Natural killer cell treated with Interleukin-12 subunit alpha and Interleukin-12 subunit beta and Interleukin-15 and Interleukin-18, amount 100 ng/mL, for 72 hours (primary cell): Measurements from ENCODE around the gene PNKD. TPM values are rescaled to one million over a fixed set of nuclear protein-coding genes. Genes with fewer than 3 reads are reported as not detected.

ENCODE experiments used
- ATAC-seq, 2 donors: fragments of 150-1000 bp; cut with Tn5 transposase in 1 of 2; sonication (Bioruptor Pico), chemical (Tn5 transposase) in 1 of 2; 2 replicates each; pipeline ENCODE4 v1.10.0; 2021
- DNase-seq: peaks from one replicate; pipeline ENCODE4 v3.0.0; 2022; ENCODE audit warnings: low spot score
- H3K27ac Mint-ChIP-seq, 2 donors: 1 replicate in 1 of 2; 2 replicates in 1 of 2; pipeline ENCODE4 v1.8.0; 2022; ENCODE audit warnings: mixed read lengths in 2 of 2, mild to moderate bottlenecking in 1 of 2, moderate library complexity in 1 of 2
- H3K27me3 Mint-ChIP-seq, 2 donors: 1 replicate in 1 of 2; 2 replicates in 1 of 2; pipeline ENCODE4 v1.8.0; 2022; ENCODE audit warnings: mixed read lengths in 2 of 2
- H3K36me3 Mint-ChIP-seq: one replicate; pipeline ENCODE4 v1.8.0; 2022; ENCODE audit warnings: mixed read lengths
- H3K4me1 Mint-ChIP-seq, 2 donors: 1 replicate in 1 of 2; 2 replicates in 1 of 2; pipeline ENCODE4 v1.8.0; 2022; ENCODE audit warnings: low read depth in 2 of 2, mixed read lengths in 2 of 2, mild to moderate bottlenecking in 1 of 2
- H3K4me3 Mint-ChIP-seq: one replicate; pipeline ENCODE4 v1.8.0; 2022; ENCODE audit warnings: mixed read lengths
- H3K9me3 Mint-ChIP-seq: 2 replicates; pipeline ENCODE4 v1.8.0; 2022; ENCODE audit warnings: mixed read lengths
- total RNA-seq, 2 donors: library from RNA; stranded (reverse); gene quantifications; one replicate each; pipeline ENCODE4 v1.2.3, GENCODE V29; 2022

Gene PNKD
- total RNA-seq, 2 donors from 2014 or later: 20.6 to 22.0 TPM

DNA sequence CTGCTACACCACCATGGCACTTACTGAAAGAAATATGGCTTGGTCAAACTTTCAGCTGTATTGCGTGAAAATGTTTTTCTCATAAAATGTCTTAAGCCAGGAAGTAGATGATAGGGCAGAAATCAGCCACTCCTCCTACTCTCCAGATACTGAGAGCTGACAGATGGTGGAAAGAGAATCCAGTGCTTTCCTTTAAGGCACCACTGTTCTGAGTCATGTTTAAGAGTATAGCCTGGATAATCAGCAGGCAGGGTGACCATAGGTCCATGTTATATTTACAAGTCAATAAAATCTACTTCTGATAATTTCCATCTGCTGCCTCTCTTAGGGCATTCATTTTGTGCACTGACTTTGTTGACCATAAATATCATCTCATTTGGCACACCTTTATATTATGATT lies 31.4 kb upstream of the PNKD start:
- DNase-seq (no peak), ATAC-seq (no peak)
- Mint-ChIP-seq H3K27me3 (no peaks in the 10 kb centered on the region), H3K4me3 (no peak overlapping the region), H3K4me1 (peaks cover 12 to 29% of the 10 kb centered on the region in 2 donors), H3K9me3 (no peaks in the 10 kb centered on the region), H3K27ac (peak overlapping the region in 1 of 2 donors; percentile 37), H3K36me3 (peaks cover 31% of the 10 kb centered on the region)

DNA sequence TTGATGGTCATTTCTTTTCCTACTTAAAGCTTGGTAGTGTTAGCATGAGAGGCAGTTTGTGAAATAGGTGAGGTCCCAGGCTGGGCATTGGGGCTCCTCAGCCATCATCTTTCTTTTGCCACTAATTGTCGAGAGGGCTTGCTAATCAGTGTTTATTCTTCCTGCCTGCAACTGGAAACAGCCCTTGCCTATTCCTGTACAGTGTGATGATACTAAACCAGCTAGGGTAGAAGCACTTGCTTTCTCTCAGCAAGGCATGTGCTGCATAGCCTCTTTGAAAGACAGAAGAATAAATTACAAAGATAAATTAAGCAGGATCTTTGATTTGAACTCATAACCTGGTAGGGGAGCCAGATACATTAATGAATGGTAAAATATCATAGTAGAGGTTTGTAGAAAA lies 26.1 kb upstream of the PNKD start:
- Mint-ChIP-seq H3K9me3 (no peaks in the 10 kb centered on the region), H3K27ac (peak overlapping the region; percentile 30 to 77), H3K4me3 (no peak overlapping the region), H3K4me1 (peaks cover 13 to 26% of the 10 kb centered on the region in 2 donors), H3K27me3 (no peaks in the 10 kb centered on the region), H3K36me3 (peaks cover 28% of the 10 kb centered on the region)
- ATAC-seq (no peak), DNase-seq (no peak)

DNA sequence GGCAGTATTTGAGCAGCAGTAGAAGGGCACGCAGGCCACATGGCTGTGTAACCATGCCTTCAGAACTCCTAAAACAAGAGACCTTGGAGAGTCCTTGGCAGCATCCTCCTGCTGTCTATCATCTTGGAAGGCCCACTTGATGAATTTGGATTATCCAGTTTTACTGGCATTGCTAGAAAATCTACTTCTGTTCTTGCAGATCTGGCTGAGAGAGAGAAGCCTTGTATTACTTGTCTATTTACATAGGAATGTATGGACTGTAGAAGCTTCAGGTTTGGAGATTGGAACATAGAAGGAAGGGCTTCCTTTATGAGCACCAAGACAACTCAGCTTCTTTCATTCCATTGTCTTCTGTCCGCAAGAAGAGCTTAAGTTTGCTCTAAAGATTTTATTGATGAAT lies 25.7 kb upstream of the PNKD start:
- no peaks in the 10 kb centered on the region for H3K9me3 Mint-ChIP-seq
- H3K36me3 Mint-ChIP-seq: peaks cover 26% of the 10 kb centered on the region
- H3K4me3 Mint-ChIP-seq: no peak overlapping the region
- H3K4me1 Mint-ChIP-seq: peaks cover 12 to 26% of the 10 kb centered on the region in 2 donors
- DNase-seq (no peak), ATAC-seq (no peak)
- no peaks in the 10 kb centered on the region for H3K27me3 Mint-ChIP-seq
- H3K27ac Mint-ChIP-seq: peak overlapping the region; percentile 30 to 77

DNA sequence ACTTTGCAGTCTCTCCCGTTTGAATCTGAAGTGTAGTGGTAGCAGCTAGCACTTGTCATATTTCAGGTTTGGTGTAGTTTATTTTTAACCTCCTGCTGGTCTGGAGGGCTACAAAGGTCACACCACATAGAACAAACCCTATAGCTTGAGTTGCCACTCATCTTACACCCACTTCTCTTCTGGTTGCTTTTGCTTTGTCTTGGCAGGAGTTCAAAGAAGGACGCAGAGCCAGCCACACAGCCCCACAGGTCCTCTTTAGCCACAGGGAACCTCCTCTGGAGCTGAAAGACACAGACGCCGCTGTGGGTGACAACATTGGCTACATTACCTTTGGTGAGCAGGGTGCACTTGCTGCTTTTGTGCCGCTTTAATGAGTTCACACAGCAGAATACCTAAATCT lies 25.1 kb upstream of the PNKD start:
- Mint-ChIP-seq H3K4me3 (no peak overlapping the region), H3K36me3 (peaks cover 30% of the 10 kb centered on the region), H3K27me3 (no peaks in the 10 kb centered on the region), H3K27ac (peak overlapping the region; percentile 30 to 77), H3K4me1 (peaks cover 12 to 29% of the 10 kb centered on the region in 2 donors), H3K9me3 (no peaks in the 10 kb centered on the region)
- ATAC-seq (no peak), DNase-seq (no peak)

DNA sequence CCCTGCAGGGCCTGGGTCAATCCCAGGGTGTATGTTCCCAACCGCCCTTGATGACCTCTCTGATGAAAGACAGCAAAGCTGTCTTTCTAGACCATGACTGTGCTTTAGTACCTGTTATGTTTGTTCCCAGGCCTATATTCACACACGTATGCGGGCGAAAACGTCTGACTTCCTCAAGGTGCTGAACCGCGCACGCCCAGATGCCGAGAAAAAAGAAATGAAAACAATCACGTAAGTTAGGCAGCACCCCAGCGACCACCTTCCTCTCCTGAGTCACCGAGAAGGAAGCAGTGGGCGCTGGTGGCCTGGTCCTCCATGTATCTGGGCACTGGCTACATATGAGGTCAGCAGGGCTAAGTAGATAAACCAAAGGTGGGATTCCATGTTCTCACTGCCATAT lies 20.6 kb upstream of the PNKD start:
- Mint-ChIP-seq H3K9me3 (no peaks in the 10 kb centered on the region), H3K27me3 (no peaks in the 10 kb centered on the region), H3K4me1 (peaks cover 0 to 18% of the 10 kb centered on the region in 2 donors), H3K36me3 (peaks cover 41% of the 10 kb centered on the region), H3K4me3 (no peak overlapping the region), H3K27ac (peak overlapping the region in 1 of 2 donors; percentile 33)
- no peak for DNase-seq
- no peak for ATAC-seq

DNA sequence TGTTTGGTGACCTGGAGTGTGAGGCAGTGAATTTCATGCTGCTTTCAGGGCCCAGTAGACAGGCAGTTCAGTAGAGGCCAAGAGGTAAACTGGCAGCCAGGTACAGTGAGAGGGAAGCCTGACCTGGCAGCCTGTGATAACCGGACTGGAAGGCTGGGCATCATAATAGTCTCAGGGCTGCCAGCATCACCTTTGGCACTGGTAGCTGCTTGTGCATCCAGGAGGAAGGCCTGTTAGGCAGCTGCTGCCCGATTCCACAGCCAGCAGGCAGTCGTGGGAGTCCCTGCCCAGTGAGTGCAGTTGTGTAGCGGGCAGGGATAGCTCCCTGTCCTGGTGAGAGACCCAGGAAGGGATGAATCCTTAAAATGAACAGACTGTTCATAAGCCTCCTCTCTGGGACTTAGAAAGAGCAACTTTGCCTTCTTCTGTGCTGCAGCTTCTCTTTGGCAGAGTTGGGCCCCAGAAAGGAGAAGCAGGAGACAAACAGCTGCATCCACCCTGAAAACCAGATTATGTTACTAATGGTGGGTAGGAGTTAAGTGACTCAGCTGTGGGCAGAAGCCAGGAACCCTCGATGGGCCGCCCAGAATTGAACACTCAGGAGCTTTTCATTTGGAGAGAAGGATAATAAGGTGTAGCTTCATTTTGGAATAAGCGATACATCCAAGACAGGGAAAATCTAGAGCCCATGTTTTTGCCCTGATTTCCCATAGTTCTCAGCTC lies 17.6 kb upstream of the PNKD start:
- H3K9me3 Mint-ChIP-seq: no peaks in the 10 kb centered on the region

DNA sequence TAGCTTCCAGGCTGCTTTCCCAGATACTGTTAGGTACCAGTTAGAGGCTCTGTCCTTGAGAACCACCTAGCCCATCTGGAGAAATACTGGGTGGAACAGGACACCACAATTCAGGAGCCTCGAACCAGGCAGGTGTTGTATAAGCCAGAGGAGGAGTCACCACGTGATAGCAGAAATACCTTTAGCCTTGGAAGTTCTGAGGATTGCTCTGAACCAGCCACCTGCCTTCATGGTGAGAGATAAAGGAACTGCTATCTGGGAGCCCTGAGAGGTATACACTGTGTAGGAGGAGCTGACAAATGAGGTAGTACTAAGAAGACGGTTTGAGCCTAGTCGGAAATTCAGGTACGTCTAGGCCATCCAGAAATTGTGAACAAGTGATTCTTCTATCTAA lies 17.1 kb upstream of the PNKD start:
- Mint-ChIP-seq H3K4me1 (peaks cover 17 to 21% of the 10 kb centered on the region in 2 donors), H3K27ac (peak overlapping the region; percentile 16 to 43), H3K27me3 (no peaks in the 10 kb centered on the region), H3K9me3 (no peaks in the 10 kb centered on the region), H3K36me3 (peaks cover 35% of the 10 kb centered on the region), H3K4me3 (no peak overlapping the region)
- no peak for DNase-seq
- no peak for ATAC-seq

More for the DNA sequence above, 17.6 kb upstream of the PNKD start:
- Mint-ChIP-seq H3K27me3 (no peaks in the 10 kb centered on the region), H3K4me3 (no peak overlapping the region), H3K4me1 (peaks cover 15 to 21% of the 10 kb centered on the region in 2 donors), H3K36me3 (peaks cover 39% of the 10 kb centered on the region), H3K27ac (peak overlapping the region; percentile 16 to 43)
- ATAC-seq: no peak
- DNase-seq: no peak

DNA sequence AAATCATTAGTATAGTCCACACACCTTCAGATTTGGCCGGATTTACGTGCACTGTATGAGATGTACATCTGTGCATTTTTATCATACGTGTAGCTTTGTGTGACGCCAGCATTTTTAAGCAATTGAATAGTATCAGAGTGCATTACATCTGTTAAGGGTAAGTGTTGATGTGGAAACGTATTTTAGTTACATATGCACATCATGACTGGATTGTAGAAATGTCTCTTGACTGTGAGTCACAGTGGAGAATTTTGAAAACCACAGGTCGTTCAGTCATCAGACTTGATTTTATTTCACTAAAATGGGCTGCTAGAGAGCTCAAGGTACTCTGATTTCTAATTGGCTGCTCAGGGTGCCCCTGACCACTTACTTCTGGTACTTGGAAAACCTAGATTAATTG lies 14.9 kb upstream of the PNKD start:
- no peak for ATAC-seq
- no peak overlapping the region for H3K4me3 Mint-ChIP-seq
- peak overlapping the region; percentile 62 to 93 for H3K27ac Mint-ChIP-seq
- H3K27me3 Mint-ChIP-seq: no peaks in the 10 kb centered on the region
- H3K4me1 Mint-ChIP-seq: peaks cover 22 to 29% of the 10 kb centered on the region in 2 donors
- H3K9me3 Mint-ChIP-seq: no peaks in the 10 kb centered on the region
- peaks cover 29% of the 10 kb centered on the region for H3K36me3 Mint-ChIP-seq
- DNase-seq: no peak

DNA sequence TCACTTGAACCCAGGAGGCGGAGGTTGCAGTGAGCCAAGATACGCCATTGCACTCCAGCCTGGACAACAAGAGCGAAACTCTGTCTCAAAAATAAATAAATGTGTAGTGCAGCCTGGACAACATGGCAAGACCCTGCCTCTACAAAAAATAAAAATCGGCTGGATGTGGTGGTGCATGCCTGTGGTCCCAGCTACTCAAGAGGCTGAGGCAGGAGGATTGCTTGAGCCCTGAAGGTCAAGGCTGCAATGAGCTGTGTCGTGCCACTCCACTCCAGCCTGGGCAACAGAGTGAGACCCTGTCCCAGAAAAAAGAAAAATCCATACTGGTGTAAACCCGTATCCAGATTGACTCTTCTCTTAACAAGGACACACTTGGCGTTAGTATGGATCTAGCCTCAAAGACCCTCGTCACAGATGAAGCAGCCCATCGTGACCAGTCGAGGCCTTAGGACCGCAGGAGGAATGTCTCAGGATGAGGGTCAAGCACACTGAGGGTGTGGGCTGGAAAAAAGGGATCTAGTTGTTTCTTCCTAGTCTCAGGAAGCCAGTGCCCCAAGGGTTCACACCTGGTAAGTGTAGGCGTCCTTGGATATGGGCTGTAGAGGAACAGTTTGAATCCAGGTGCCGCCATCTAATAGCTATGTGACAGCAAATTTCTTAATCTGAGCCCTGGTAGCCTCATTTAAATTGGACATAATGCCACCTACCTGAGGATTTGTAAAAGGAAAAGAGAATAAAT lies 13.5 kb upstream of the PNKD start:
- peak overlapping the region; percentile 76 to 93 for H3K27ac Mint-ChIP-seq
- H3K4me3 Mint-ChIP-seq: peak overlapping the region; percentile 66
- no peaks in the 10 kb centered on the region for H3K9me3 Mint-ChIP-seq
- peaks cover 22% of the 10 kb centered on the region for H3K36me3 Mint-ChIP-seq
- no peak for DNase-seq
- H3K4me1 Mint-ChIP-seq: peaks cover 22 to 31% of the 10 kb centered on the region in 2 donors
- ATAC-seq: no peak
- no peaks in the 10 kb centered on the region for H3K27me3 Mint-ChIP-seq

DNA sequence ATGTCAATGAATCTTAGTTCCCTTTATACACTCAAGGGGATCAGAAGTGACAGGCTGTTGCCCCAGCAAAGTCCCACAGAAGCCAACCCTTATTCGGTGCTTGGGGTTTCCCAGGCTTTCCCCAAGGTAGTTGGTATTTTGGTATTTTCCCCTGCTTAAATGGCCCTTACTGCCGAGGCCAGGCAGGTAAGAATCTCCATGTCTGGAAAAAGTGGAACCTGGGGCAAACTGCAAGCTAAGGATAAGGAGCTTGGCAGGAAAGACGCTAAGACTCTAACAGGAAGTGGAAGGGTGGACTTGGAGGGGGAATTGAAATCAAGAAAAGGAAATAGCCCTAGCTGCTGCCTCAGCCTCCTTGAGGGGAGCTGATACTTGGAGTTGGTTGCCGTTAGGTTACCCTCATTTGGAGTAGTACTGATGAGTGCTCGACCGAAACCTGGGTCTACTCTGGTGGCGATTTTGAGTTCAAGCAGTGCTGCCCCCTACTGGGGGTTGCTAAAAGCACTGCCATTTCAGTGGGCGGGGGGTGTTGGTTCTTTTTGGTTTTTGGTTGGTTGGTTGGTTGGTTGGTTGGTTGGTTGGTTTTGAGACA lies 12.8 kb upstream of the PNKD start:
- Mint-ChIP-seq H3K36me3 (peaks cover 22% of the 10 kb centered on the region), H3K4me3 (peak overlapping the region; percentile 66), H3K27ac (peak overlapping the region; percentile 76 to 93), H3K9me3 (no peaks in the 10 kb centered on the region), H3K27me3 (no peaks in the 10 kb centered on the region), H3K4me1 (peaks cover 22 to 30% of the 10 kb centered on the region in 2 donors)
- ATAC-seq: peak; percentile 65 to 72
- no peak for DNase-seq

DNA sequence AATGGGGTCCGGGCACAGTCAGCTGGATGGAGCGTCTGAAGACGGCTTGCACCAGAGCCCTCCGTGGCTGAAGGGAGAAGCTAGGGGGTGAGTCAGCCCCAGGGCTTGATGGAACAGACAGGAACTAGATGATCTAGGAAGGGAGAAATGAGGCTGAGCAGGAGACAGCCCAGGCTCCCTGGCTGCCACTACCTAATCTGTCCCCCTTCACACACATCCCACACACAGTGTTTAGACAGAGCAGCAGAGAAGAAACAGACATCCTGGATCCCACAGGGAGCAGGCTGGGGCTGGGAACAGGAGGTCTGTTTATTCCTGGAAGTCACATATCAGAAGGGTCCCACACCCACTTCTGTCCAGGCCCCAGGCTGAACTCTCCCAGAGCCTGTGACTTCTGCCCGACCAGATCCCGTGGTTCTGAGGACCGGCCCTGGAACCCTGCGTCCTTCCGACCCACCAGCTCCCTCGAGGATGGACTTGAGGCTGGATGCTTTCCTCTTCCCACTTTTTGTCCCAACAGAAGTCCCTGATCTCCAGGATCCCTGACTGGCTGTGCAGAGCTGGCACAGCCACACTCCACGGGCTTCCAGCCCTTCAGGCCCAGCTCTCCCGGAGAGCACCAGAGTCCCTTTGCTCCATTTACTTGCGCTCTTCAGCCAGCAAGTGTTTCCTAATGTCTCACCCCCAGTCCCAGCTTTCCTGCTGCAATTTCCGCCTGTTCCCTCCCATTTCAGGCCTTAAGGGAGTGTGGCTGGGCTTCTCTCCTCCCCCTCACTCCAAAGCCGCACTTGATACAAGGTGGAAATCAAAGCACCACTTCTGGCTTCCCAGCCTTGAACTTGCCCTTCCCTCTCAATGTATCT lies 11.0 kb upstream of the PNKD start:
- Mint-ChIP-seq H3K27ac (peak overlapping the region; percentile 39 to 73), H3K4me3 (no peak overlapping the region), H3K36me3 (peaks cover 8% of the 10 kb centered on the region), H3K27me3 (no peaks in the 10 kb centered on the region), H3K4me1 (peaks cover 31 to 35% of the 10 kb centered on the region in 2 donors), H3K9me3 (no peaks in the 10 kb centered on the region)
- DNase-seq: no peak
- ATAC-seq: no peak

DNA sequence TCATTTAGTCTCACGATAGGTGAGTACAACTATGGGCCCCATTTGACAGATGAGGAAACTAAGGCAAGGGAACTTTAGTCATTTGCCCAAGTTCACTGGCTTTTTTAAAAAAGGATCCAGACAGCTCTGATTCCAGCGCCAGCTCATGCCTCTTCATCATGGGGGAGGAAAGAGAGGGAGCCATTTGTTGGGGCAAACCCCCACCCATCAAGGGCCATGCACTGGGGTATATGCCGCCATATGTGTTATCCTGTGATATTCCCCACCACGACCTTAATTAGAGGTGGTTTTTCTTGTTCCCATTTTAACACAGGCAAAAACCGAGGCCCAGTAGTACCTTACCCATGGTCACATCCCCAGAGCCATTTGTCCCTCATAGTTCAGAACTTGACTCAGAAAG lies 10.2 kb upstream of the PNKD start:
- ATAC-seq (no peak), DNase-seq (peak; percentile 15)
- H3K4me3 Mint-ChIP-seq: no peak overlapping the region
- no peaks in the 10 kb centered on the region for H3K9me3 Mint-ChIP-seq
- H3K27ac Mint-ChIP-seq: peak overlapping the region; percentile 39 to 73
- H3K27me3 Mint-ChIP-seq: no peaks in the 10 kb centered on the region
- peaks cover 31 to 32% of the 10 kb centered on the region in 2 donors for H3K4me1 Mint-ChIP-seq
- H3K36me3 Mint-ChIP-seq: peaks cover 2% of the 10 kb centered on the region

DNA sequence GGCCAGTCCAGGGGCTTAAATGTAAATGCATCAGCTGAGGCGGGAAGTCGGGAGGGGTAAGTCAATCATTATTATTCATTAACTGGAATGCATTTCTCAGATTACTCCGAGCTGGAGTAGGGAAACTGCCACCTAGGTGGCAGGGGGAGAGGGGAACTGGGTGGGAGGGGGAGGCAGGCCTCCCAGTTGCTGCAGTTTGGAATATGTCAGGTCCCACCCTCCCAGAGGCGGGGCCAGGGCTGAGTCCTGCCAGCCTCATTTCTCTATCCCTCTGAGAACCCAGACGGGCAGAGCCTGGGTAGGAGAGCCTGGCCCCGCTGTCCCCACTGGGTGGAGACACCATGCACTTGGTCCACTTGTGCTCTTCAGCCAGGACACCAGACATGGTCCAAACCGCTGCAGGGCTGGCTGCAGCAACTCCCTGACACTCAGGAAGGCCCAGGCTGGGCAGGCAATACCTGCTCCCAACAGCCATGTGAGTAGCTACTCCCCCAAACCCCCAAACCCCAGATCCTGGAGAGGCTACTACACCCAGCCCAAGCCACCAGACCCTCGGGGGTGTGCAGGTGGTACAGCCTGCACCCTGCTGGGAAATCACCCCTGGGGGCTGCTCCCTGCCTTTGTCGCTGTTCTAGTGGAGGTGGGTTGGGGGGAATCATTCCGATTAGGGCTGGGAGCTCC lies 9.4 kb upstream of the PNKD start, which contains the start of gene GPBAR1:
Gene GPBAR1 (plus strand): TSS at position 274 of the 681 bp plus-strand sequence. CDS start 1,710 bp downstream, outside the sequence.
- DNase-seq: no peak
- peaks cover 29 to 33% of the 10 kb centered on the region in 2 donors for H3K4me1 Mint-ChIP-seq

More for the DNA sequence above, 9.4 kb upstream of the PNKD start, which contains the start of gene GPBAR1:
- no peak for ATAC-seq
- H3K27me3 Mint-ChIP-seq: no peaks in the 10 kb centered on the region
- no peaks in the 10 kb centered on the region for H3K9me3 Mint-ChIP-seq
- H3K4me3 Mint-ChIP-seq: no peak within 1 kb of the TSS
- H3K27ac Mint-ChIP-seq: peak within 1 kb of the TSS; percentile 39 to 73
- no peaks in the 10 kb centered on the region for H3K36me3 Mint-ChIP-seq
